Head of caudate nucleus (tissue), 42 donors: ENCODE measurements around the gene GRB14.
"Not testable (repeated sequence)": the region's sequence is repeated elsewhere in the genome, so short reads cannot be mapped to it uniquely, and the experiment has no call there.

ENCODE experiments used
- DNase-seq, 42 donors: peaks; one replicate each; pipeline versions ENCODE4 v3.0.0 to v3.0.0-alpha.2; 2020 to 2021; ENCODE audit warnings: mixed read lengths in 7 of 42
- intact Hi-C: fragments of 100-400 bp; cut with DNase I; formaldehyde crosslinking; loops from one replicate; pipeline ENCODE4 v1.15.0; 2022

The GRB14 gene

GRCh38 chr2:164512871-164513270, 108.4 kb downstream of the GRB14 start:
- intact Hi-C loops: no loop called here
- no peak for DNase-seq

- intact Hi-C loops: no loop called here
- DNase-seq: no peak
Measured at GRCh38 chr2:164511738-164512137, 109.5 kb downstream of the GRB14 start.

DNA sequence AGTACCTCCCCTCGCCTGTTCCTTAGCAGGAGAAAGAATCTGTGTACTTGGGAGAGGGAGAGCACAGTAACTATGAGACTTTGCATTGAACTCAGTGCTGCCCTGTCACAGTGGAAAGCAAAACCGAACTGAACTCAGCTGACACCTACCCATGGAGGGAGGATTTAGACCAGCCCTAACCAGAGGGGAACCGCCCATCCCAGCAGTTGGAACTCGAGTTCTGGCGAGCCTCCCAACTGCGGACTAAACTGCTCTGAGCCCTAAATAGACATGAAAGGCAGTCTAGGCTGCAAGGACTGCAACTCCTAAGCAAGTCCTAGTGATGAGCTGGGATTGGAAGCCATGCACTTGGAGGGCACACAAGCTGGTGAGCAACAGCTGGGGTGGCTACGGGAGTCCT, 110.4 kb downstream of the GRB14 start:
- no peak for DNase-seq

DNA sequence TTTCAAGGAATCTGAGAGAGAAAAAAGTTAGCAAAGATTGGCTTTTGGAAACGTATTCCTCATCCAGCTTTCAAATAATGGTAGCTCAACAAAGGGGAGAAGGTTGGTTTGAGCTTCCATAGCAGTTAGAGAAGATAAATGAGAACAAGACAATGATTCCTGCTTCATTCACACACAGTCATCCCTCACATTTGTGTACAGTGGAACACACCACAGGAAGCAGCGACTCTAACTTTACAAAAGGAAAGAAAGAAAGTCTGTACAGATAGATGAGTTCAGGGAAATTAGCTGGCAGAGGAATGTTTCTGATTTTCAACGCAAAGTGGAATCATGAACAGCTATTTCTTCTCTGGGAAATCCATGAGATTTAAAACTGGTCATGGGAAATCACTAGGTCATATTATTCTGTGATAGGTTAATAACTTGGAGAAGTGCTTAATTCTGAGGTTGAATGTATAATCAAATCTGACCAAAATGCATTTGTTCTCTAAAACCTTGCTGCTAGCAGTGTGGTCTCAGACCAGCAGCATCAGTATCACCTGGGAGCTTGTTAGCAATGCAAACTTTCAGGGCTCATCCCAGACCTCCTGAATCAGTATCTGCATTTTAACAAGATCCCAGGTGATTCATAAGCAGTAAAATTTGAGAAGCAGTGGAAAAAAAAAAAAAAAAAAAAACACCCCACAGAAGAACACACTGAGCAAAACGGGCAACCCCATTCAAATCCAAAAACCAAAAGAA, 112.0 kb downstream of the GRB14 start:
- DNase-seq: no peak
- intact Hi-C loops: no loop called here

More for the DNA sequence above, 110.4 kb downstream of the GRB14 start:
- intact Hi-C loops: no loop called here

DNA sequence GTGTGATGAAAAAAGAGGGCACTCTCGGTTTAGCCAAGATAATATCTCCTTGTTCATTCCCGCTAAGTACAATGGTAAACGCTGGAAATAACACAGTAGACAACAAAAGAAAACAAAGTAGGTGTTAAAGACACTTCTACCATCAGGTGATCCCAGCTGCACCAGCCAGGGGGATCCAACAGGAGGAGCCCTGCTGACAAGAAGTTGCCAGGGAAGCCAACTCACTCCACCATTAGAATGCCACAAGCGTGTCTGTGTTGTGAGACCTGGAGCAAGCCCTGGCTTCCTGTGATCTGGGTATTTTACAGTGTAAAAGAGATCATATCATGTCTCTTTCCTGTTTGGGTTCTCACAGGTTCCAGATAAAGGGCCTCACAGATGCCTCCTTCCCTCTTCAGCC, 117.0 kb downstream of the GRB14 start:
- no peak for DNase-seq
- intact Hi-C loops: no loop called here

DNA sequence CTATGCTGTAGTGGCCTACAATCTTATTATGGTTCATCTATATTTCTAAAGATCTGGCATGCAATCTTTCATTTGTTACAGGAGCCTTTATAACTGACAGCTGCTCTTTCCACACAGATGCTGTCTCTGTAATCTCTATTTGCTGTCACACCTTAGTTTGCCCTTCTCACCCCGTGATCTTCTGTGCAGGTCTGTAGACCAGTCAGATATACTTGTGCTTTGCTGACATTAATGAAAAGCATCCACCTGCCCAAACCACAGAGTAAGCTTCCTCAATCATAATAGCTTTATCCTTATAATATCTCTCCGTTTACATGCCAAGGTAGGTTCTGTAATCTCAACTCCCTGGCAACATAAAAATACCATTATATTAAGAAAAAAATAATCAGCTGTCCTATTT, 122.4 kb downstream of the GRB14 start:
- intact Hi-C loops: loop anchor here (10.0 kb wide), 1 partner anchor 1154 kb away; no protein-coding TSS in a partner anchor
- no peak for DNase-seq

DNA sequence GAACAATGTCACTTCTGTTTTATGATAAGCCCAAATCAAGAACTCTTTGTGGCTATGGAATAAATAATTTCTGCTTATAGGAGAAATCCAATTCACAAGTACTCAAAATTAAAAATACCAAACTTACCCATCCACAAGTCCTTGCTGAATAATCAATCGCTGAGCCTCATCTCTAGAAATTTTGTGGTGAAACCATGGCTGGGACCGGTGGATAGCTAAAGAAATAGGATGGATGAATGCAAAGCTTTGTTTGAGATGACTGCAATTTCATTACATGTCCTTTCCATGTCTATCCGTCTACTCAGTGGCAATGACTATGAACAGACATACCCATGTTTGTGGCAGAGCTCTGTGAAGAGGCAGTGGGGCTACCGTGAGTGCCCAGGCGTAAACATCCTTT, 124.4 kb downstream of the GRB14 start:
- DNase-seq: peak in 12 of 42 donors; percentile 5 to 55 (median 18)
- intact Hi-C loops: loop anchor here (10.0 kb wide), 1 partner anchor 1152 kb away; no protein-coding TSS in a partner anchor

- intact Hi-C loops: loop anchor here (10.0 kb wide), 1 partner anchor 1152 kb away; no protein-coding TSS in a partner anchor
- DNase-seq: no peak
Measured at GRCh38 chr2:164496421-164496820, 124.9 kb downstream of the GRB14 start.

DNA sequence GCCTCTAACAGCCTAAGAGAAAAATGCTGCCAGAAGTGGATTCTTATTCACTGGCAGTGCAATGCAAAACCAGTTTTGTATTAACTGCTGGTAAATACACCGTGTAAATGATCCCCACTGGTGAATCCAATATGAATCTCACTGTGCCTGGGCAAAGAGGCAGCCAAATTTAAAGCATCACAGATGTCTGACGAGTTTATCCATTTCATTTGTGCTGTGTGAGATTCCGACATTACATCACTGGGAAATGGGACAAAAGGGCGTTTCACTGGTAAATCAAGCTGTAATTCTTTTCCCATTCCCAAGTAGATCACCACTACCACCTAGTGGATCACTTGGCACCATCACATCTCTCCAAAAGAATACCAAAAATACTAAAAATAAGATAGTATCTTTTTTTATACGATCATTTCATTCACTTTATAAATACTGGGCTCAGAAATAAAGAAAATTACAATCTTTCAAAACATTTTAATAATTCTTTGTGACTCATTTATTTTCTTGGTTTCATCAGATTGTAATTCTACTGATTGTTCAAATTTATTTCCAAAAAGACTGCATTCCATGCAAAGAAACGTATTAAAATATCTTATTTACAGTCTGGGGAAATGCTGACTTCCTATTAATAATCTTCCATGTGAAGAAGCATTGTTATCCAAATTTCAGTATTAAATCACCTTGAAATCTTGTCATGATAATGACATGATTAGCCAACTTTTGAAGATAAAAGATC, 125.6 kb downstream of the GRB14 start:
- peak in 30 of 42 donors; percentile 5 to 85 (median 46) for DNase-seq
- intact Hi-C loops: loop anchor here (10.0 kb wide), 1 partner anchor 1151 kb away; no protein-coding TSS in a partner anchor

- DNase-seq: no peak
- intact Hi-C loops: no loop called here
Measured at GRCh38 chr2:164485541-164485940, 135.7 kb downstream of the GRB14 start.

- intact Hi-C loops: no loop called here
- peak; percentile 21 to 83 (median 61) for DNase-seq
Measured at GRCh38 chr2:164479460-164479859, 141.8 kb downstream of the GRB14 start.

GRCh38 chr2:164478205-164478604, 143.1 kb downstream of the GRB14 start:
- no peak for DNase-seq
- intact Hi-C loops: no loop called here

GRCh38 chr2:164474873-164475272, 146.4 kb downstream of the GRB14 start:
- no peak for DNase-seq
- intact Hi-C loops: no loop called here

GRCh38 chr2:164473021-164473420, 148.3 kb downstream of the GRB14 start:
- intact Hi-C loops: no loop called here
- no peak for DNase-seq

GRCh38 chr2:164465047-164465446, 156.2 kb downstream of the GRB14 start:
- DNase-seq, intact Hi-C loops: not testable (repeated sequence)

- intact Hi-C loops: no loop called here
- DNase-seq: no peak
Measured at GRCh38 chr2:164464376-164464775, 156.9 kb downstream of the GRB14 start.

DNA sequence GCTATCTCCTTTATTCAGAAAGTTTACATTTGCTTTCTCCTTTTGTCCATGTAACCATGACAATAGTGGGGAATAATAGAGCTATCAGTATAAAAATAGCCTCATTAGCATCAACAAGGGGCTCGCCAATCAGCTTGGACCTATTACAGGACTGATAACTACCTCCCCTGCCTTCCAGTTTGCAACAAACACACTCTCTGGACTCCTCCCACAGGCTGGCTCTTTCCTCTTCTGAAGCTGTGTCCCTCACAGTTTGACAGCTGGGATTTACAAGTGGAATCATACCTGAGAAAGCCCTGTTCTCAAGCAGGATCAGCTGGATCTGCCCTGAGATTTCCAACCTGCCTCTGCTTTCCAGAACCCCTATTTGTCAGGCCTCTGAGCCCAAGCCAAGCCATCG, 162.5 kb downstream of the GRB14 start:
- intact Hi-C loops: no loop called here
- no peak for DNase-seq

GRCh38 chr2:164457271-164457670, 164.0 kb downstream of the GRB14 start:
- DNase-seq: no peak
- intact Hi-C loops: no loop called here

DNA sequence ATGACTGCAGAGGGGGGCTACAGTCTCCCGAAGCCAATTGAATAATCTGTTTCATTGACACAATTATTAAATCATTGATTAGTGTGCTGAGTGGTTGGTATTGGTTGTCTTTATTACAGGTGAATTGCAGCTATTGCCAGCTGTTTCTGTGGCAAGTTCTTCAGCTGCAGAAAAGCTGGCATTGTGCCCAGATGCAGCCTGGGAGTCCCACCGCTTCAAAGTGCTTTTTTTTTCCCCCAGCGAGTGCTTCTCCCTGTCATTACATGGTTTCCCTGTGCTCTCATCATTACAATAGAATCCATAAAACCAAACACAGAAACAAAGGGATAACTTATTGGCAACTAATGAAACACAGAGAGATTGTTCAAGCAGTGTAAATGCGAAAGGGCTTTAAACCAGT, 164.7 kb downstream of the GRB14 start:
- intact Hi-C loops: no loop called here
- peak in 11 of 42 donors; percentile 5 to 56 (median 13) for DNase-seq

GRCh38 chr2:164453656-164454305, 167.5 kb downstream of the GRB14 start:
- intact Hi-C loops: no loop called here
- no peak for DNase-seq
